PC-9 (cell line): ENCODE data around the gene UBA7. TPM values are rescaled to one million over a fixed set of nuclear protein-coding genes. Genes with fewer than 3 reads are reported as not detected.

ENCODE experiments used
- BruUV-seq: library from RNA; stranded (reverse); fragments of 400-500 nt; replicated peaks from 2 replicates; lab custom pipeline; 2021; lab: Mats Ljungman, UMichigan
- CTCF ChIA-PET: fragments of 300-600 bp; sonication (Branson Sonifier 250); formaldehyde crosslinking; loops from one replicate; lab custom pipeline; 2022; ENCODE audit warnings: antibody characterized with exemption; lab: Charles Lee
- POLR2A ChIA-PET: fragments of 300-600 bp; sonication (Branson Sonifier 250); formaldehyde crosslinking; loops from one replicate; lab custom pipeline; 2022; ENCODE audit warnings: antibody characterized with exemption; ENCODE audit not compliant: unreplicated experiment; lab: Charles Lee
- DNase-seq, 2 experiments: peaks; one replicate each; pipeline versions ENCODE4 v3.0.0 to v3.0.0-alpha.2; 2015 to 2022; ENCODE audit warnings: mixed read lengths in 1 of 2
- H2AFZ ChIP-seq: fragments of 200-600 bp; sonication (generic); 2 replicates; pipeline ENCODE4 v1.8.1; 2017; ENCODE audit warnings: antibody characterized with exemption
- H3F3A ChIP-seq: fragments of 200-600 bp; sonication (generic); 2 replicates; pipeline ENCODE4 v1.8.1; 2017; ENCODE audit warnings: antibody characterized with exemption, mild to moderate bottlenecking, low read depth; ENCODE audit not compliant: insufficient read depth
- H3K27ac ChIP-seq: fragments of 200-600 bp; sonication (generic); 2 replicates; pipeline ENCODE4 v1.6.1; 2016; ENCODE audit warnings: mixed run types
- H3K27me3 ChIP-seq: fragments of 200-600 bp; sonication (generic); 2 replicates; pipeline ENCODE4 v1.6.1; 2016; ENCODE audit warnings: low read depth, mixed run types; ENCODE audit not compliant: insufficient read depth
- H3K36me3 ChIP-seq: fragments of 200-600 bp; sonication (generic); 2 replicates; pipeline ENCODE4 v1.6.1; 2016; ENCODE audit warnings: low read depth, mixed run types
- H3K4me1 ChIP-seq: fragments of 200-600 bp; sonication (generic); replicated peaks from 2 replicates; pipeline ENCODE4 v1.6.1; 2016; ENCODE audit warnings: mixed run types; ENCODE audit not compliant: insufficient read depth
- H3K4me2 ChIP-seq: fragments of 200-600 bp; sonication (generic); 2 replicates; pipeline ENCODE4 v1.6.1; 2017; ENCODE audit warnings: mixed run types
- H3K4me3 ChIP-seq: fragments of 200-600 bp; sonication (generic); 2 replicates; pipeline ENCODE4 v1.6.1; 2016; ENCODE audit warnings: mixed run types
- H3K79me2 ChIP-seq: fragments of 200-600 bp; sonication (generic); 2 replicates; pipeline ENCODE4 v1.6.1; 2017; ENCODE audit warnings: low read depth, mixed run types
- H3K9me2 ChIP-seq: fragments of 200-600 bp; sonication (generic); 2 replicates; pipeline ENCODE4 v1.8.1; 2017; ENCODE audit warnings: mild to moderate bottlenecking; ENCODE audit not compliant: insufficient read depth
- H3K9me3 ChIP-seq: fragments of 200-600 bp; sonication (generic); 2 replicates; pipeline ENCODE4 v1.8.1; 2016; ENCODE audit warnings: low read depth; ENCODE audit not compliant: insufficient read depth
- H4K20me1 ChIP-seq: fragments of 200-600 bp; sonication (generic); 2 replicates; pipeline ENCODE4 v1.8.1; 2017; ENCODE audit not compliant: insufficient read depth
- EZH2 ChIP-seq: fragments of 200-600 bp; sonication (generic); IDR thresholded peaks from 2 replicates; pipeline ENCODE4 v1.8.0; 2017; ENCODE audit warnings: antibody characterized with exemption, low read depth
- intact Hi-C: fragments of 100-400 bp; cut with micrococcal nuclease; formaldehyde crosslinking; loops from one replicate; pipeline ENCODE4 v1.10.0; 2022; ENCODE audit not compliant: unreplicated experiment
- total RNA-seq: library from RNA; stranded (reverse); gene quantifications from 2 replicates; pipeline ENCODE4 v1.2.3, GENCODE V29; 2021
- TF ChIP-seq, protein P1 (sequence below): fragments of 200-600 bp; sonication (generic); conservative IDR thresholded peaks from 2 replicates; pipeline ENCODE4 v1.6.1; 2017; ENCODE audit warnings: mixed run types, antibody characterized with exemption, mild to moderate bottlenecking, moderate library complexity

Gene UBA7
- total RNA-seq, 1 experiment from 2014 or later = 48.6 TPM

DNA sequence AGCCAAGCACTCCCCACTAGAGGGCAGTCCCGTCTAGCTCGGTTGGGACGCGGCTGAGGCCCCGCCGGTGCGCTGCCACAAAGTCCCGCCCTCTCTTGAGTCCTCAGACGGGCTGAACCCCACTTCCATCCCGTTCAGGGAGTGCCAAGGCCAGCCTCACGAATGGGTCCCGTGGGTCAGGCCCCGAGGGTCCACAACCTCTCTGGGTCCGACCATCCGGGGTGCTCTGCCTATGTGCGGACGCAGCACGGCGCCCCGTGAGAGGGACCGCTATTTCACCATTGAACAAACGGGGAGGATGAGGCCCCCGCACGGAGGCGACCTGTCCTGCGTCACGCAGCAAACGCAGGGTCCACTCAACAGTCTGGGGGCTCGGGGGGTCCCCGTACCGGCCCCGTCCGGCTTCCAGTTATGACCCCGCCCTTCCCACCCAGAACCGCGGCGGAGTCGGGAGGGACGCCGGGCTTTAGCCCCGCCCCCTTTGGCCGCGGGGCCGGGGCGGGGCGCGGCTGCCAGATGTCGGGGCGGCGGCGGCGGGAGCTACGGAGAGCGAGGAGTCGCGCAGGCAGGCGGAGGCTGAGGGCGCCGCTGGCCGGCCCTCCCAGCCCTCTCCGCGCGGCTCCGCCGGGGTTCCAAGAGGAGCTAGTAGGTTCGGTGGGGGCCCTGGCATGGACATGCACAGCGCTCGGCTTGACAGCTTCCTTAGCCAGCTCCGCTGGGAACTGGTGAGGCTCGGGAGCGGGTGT is 10.9 kb downstream of the UBA7 start, which contains the start of gene INKA1:
Gene INKA1, plus strand, starts transcription at position 543 of the 746 bp plus-strand sequence. Its CDS starts 132 bp downstream, at position 675.
- H3K27me3 ChIP-seq = peaks cover 9% of the 10 kb centered on the region
- H3F3A ChIP-seq = no peaks in the 10 kb centered on the region; the same call in 1 of the 2 replicates
- POLR2A ChIA-PET = interaction anchor here (0.5 to 0.8 kb wide), 6 partner anchors 8 to 1615 kb away, joined by 3 to 12 read pairs (median 4); partner anchors contain the start of gene CDC25A
- intact Hi-C loops = loop anchor here (1.0 to 5.0 kb wide), 3 partner anchors 36 to 103 kb away; partner anchors contain the start of gene GMPPB
- H3K79me2 ChIP-seq = no peaks in the 10 kb centered on the region
- no peak for TF ChIP-seq EZH2
- TF ChIP-seq, protein P1, sequence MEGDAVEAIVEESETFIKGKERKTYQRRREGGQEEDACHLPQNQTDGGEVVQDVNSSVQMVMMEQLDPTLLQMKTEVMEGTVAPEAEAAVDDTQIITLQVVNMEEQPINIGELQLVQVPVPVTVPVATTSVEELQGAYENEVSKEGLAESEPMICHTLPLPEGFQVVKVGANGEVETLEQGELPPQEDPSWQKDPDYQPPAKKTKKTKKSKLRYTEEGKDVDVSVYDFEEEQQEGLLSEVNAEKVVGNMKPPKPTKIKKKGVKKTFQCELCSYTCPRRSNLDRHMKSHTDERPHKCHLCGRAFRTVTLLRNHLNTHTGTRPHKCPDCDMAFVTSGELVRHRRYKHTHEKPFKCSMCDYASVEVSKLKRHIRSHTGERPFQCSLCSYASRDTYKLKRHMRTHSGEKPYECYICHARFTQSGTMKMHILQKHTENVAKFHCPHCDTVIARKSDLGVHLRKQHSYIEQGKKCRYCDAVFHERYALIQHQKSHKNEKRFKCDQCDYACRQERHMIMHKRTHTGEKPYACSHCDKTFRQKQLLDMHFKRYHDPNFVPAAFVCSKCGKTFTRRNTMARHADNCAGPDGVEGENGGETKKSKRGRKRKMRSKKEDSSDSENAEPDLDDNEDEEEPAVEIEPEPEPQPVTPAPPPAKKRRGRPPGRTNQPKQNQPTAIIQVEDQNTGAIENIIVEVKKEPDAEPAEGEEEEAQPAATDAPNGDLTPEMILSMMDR = peak; percentile 81; the same call in 1 of the 2 replicates
- peak within 1 kb of the TSS; percentile 96 for H3K4me2 ChIP-seq
- peaks cover 11% of the 10 kb centered on the region; the same call in 1 of the 2 replicates for H3K4me1 ChIP-seq
- H3K36me3 ChIP-seq = no peaks in the 10 kb centered on the region
- H4K20me1 ChIP-seq = no peaks in the 10 kb centered on the region; the same call in 1 of the 2 replicates
- peak; percentile 65 to 85 for DNase-seq
- H3K27ac ChIP-seq = no peak within 1 kb of the TSS
- CTCF ChIA-PET = interaction anchor here (0.6 to 1.2 kb wide), 14 partner anchors 10 to 444 kb away, joined by 3 to 23 read pairs (median 4); partner anchors contain the start of gene BSN
- no TSS peak for BruUV-seq
- peak within 1 kb of the TSS; percentile 84 for H3K4me3 ChIP-seq
- H3K9me2 ChIP-seq = no peaks in the 10 kb centered on the region
- H3K9me3 ChIP-seq = no peaks in the 10 kb centered on the region
- peak within 1 kb of the TSS; percentile 96 for H2AFZ ChIP-seq

DNA sequence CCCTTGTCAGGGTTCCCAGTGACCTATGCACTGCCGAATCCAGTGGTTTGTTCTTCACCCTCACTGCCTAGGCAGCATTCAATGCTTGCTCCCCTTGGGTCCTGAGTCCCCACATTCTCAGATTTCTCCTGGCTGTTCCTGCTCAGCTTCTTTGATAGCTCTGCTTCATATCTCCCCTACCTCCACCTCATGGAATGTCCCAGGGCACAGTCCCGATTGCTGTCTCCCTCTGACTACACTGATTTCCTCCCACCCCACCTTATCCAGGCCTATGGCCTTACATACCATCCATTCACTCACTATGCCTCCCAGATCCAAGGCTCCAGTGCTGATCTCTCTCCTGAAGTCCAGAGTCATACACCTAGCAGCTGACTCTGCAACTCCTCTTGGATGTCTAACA is 12.6 kb downstream of the UBA7 start:
- no peak for TF ChIP-seq EZH2
- TF ChIP-seq, protein P1 = no peak
- Histone ChIP-seq H3K4me1 (peaks cover 11% of the 10 kb centered on the region; the same call in 1 of the 2 replicates), H3K27me3 (peaks cover 9% of the 10 kb centered on the region), H3F3A (no peaks in the 10 kb centered on the region; the same call in 1 of the 2 replicates), H3K4me3 (no peak overlapping the region), H4K20me1 (no peaks in the 10 kb centered on the region; the same call in 1 of the 2 replicates), H3K9me2 (no peaks in the 10 kb centered on the region), H3K9me3 (no peaks in the 10 kb centered on the region), H3K79me2 (no peaks in the 10 kb centered on the region), H3K27ac (no peak overlapping the region), H2AFZ (no peak overlapping the region), H3K4me2 (no peak overlapping the region), H3K36me3 (no peaks in the 10 kb centered on the region)
- BruUV-seq = no TSS peak
- intact Hi-C loops = loop anchor here (5.0 kb wide), 1 partner anchor 79 kb away; the partner anchor contains the start of gene GMPPB
- no peak for DNase-seq
- ChIA-PET CTCF (interaction anchor here (0.7 kb wide), 1 partner anchor 13 kb away, joined by 7 read pairs; no protein-coding TSS in a partner anchor), POLR2A (interaction anchor here (0.6 kb wide), 1 partner anchor 247 kb away, joined by 4 read pairs; no protein-coding TSS in a partner anchor)

DNA sequence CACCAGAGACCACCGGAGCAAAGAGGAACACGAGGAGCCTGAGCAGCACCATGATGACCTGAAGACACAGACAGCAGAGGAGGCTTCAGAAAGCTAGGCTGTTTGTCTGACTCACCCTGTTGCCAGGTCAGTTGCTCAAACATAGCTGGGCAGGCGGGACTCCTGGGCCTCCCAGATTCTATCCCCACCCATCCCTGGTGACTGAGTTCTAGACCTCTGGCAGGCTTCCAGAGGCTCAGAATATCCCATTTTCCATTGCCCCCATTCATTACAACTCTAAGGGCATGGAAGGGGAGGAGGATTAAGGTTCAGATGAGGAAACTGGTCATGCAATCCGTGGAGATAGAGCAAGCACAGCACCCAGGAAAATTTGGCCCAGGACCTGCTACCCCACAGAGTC is 14.0 kb downstream of the UBA7 start, which contains the start of gene CDHR4:
Gene CDHR4, minus strand, starts transcription at position 113 of the 400 bp plus-strand sequence. Its CDS starts 61 bp downstream, at position 52.
- Histone ChIP-seq H3K9me2 (no peaks in the 10 kb centered on the region), H3K27ac (no peak within 1 kb of the TSS), H2AFZ (0 out of 2 replicates have a peak within 1 kb of the TSS, but pooled peaks have one; percentile 40), H3K9me3 (no peaks in the 10 kb centered on the region), H3K79me2 (no peaks in the 10 kb centered on the region), H3K36me3 (no peaks in the 10 kb centered on the region), H4K20me1 (no peaks in the 10 kb centered on the region; the same call in 1 of the 2 replicates), H3F3A (no peaks in the 10 kb centered on the region; the same call in 1 of the 2 replicates), H3K4me2 (peak within 1 kb of the TSS; percentile 41), H3K27me3 (peaks cover 9% of the 10 kb centered on the region), H3K4me1 (peaks cover 11% of the 10 kb centered on the region; the same call in 1 of the 2 replicates), H3K4me3 (no peak within 1 kb of the TSS)
- no TSS peak for BruUV-seq
- no peak for TF ChIP-seq EZH2
- TF ChIP-seq, protein P1 = no peak
- DNase-seq = peak; percentile 70 to 73
- POLR2A ChIA-PET = interaction anchor here (0.7 kb wide), 1 partner anchor 151 kb away, joined by 3 read pairs; no protein-coding TSS in a partner anchor
- CTCF ChIA-PET = no interaction called here
- intact Hi-C loops = loop anchor here (5.0 kb wide), 1 partner anchor 77 kb away; the partner anchor contains the start of gene GMPPB
